NT2/D1 (cell line): Measurements from ENCODE around the gene P2RY14.

Experiments
- DNase-seq: peaks from one replicate; pipeline ENCODE4 v3.0.0-alpha.2; 2011; ENCODE audit warnings: low read depth, low spot score
- H3K27me3 ChIP-seq: 2 replicates; pipeline ENCODE4 v1.6.0; 2011; ENCODE audit warnings: mild to moderate bottlenecking; ENCODE audit not compliant: insufficient read length, insufficient read depth
- H3K36me3 ChIP-seq: 2 replicates; pipeline ENCODE4 v1.6.1; 2011; ENCODE audit warnings: mild to moderate bottlenecking, low read length, mixed read lengths; ENCODE audit not compliant: insufficient read depth, insufficient read length
- H3K4me1 ChIP-seq: 2 replicates; pipeline ENCODE4 v1.5.1; 2011; ENCODE audit not compliant: insufficient read depth, insufficient read length
- H3K4me3 ChIP-seq: 2 replicates; pipeline ENCODE4 v1.5.1; 2011; ENCODE audit warnings: low read depth; ENCODE audit not compliant: insufficient read length
- H3K9ac ChIP-seq: 2 replicates; pipeline ENCODE4 v1.6.0; 2011; ENCODE audit warnings: low read depth; ENCODE audit not compliant: insufficient read length
- H3K9me3 ChIP-seq: 2 replicates; pipeline ENCODE4 v1.5.1; 2011; ENCODE audit warnings: mild to moderate bottlenecking, low read length; ENCODE audit not compliant: insufficient read depth
- SUZ12 ChIP-seq: IDR thresholded peaks from 2 replicates; pipeline ENCODE4 v1.6.1; 2011; ENCODE audit not compliant: insufficient read length, insufficient read depth; ENCODE audit errors: extremely low read depth
- YY1 ChIP-seq: IDR thresholded peaks from 2 replicates; pipeline ENCODE4 v1.6.1; 2011; ENCODE audit not compliant: insufficient read length, insufficient read depth
- ZNF274 ChIP-seq: IDR thresholded peaks from 2 replicates; pipeline ENCODE4 v1.6.1; 2011; ENCODE audit warnings: mild to moderate bottlenecking, low read depth, low read length

The P2RY14 gene

DNA sequence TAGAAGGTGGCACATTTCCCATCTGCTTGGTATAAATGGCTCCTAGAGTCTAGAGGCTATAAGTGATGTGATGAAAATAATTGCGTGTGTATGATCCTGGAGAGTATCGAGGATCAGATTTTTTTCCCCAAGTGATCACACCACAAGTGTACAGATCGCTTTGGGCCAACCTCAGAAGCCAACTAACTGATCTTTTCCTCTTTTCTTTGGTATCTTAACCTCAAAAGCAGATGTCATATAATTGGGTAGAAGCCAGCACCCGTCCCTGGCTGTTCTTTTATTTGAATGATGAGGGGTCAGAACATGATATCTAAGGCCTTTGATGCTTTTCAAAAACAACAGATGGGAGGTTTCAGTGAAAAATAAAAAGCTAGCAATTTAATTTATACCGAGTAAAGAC is 3.3 kb downstream of the P2RY14 start:
- Histone ChIP-seq H3K36me3 (no peaks in the 10 kb centered on the region), H3K27me3 (no peaks in the 10 kb centered on the region), H3K9ac (no peak overlapping the region), H3K4me3 (no peak overlapping the region), H3K4me1 (no peaks in the 10 kb centered on the region), H3K9me3 (no peaks in the 10 kb centered on the region)
- DNase-seq = no peak
- TF ChIP-seq SUZ12 (no peak), ZNF274 (no peak), YY1 (no peak)

DNA sequence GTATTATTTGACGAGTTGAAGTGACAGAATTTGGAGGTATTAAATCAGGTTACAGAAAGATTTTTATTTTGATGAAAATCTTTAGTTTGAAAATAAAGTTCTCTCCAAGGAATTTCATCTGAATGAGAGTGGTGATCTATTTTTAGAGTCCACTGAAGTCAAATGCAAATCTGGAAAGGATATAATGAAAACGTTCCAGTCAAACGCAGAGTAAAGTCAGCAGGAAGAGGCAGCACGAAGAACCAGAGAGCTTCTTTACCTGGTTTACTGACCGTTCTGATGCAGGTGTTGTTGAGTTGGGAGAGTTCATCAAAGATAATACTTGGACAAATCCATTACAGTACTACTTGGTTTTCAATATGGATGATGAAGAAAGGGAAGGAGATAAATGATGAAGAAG is 8.7 kb downstream of the P2RY14 start:
- H3K4me1 ChIP-seq = no peaks in the 10 kb centered on the region
- H3K36me3 ChIP-seq = no peaks in the 10 kb centered on the region
- H3K27me3 ChIP-seq = no peaks in the 10 kb centered on the region
- no peaks in the 10 kb centered on the region for H3K9me3 ChIP-seq
- DNase-seq = no peak
- TF ChIP-seq YY1 = no peak
- no peak for TF ChIP-seq ZNF274
- no peak overlapping the region for H3K4me3 ChIP-seq
- no peak overlapping the region for H3K9ac ChIP-seq

GRCh38 chr3:151268267-151269235 is 9.8 kb downstream of the P2RY14 start:
- no peak overlapping the region for H3K4me3 ChIP-seq
- H3K9ac ChIP-seq = no peak overlapping the region
- no peaks in the 10 kb centered on the region for H3K4me1 ChIP-seq
- no peak for DNase-seq
- no peaks in the 10 kb centered on the region for H3K36me3 ChIP-seq
- no peaks in the 10 kb centered on the region for H3K9me3 ChIP-seq
- TF ChIP-seq YY1 (no peak), SUZ12 (no peak), ZNF274 (no peak)
- no peaks in the 10 kb centered on the region for H3K27me3 ChIP-seq

DNA sequence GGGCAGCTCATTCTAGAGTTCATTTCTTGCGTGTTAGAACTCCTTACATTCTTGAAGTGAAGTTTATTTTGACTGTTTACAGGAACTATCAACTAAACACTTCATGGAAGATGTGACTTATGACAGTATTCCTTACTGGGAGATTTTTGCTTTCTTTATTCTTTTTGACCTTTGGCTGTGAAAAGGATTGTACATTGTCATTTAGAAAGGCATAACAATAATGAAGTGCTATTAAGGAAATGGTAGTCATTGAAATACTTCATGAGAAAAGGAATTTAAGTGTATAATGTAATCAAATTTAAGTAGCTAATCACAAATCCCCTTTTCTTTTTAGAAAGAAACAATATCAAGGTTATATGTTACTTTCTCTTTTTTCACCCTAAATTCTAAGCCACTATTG is 11.3 kb downstream of the P2RY14 start:
- no peaks in the 10 kb centered on the region for H3K27me3 ChIP-seq
- no peaks in the 10 kb centered on the region for H3K36me3 ChIP-seq
- no peak overlapping the region for H3K4me3 ChIP-seq
- H3K9me3 ChIP-seq = no peaks in the 10 kb centered on the region
- H3K4me1 ChIP-seq = no peaks in the 10 kb centered on the region
- no peak for DNase-seq
- no peak overlapping the region for H3K9ac ChIP-seq
- TF ChIP-seq SUZ12 (no peak), ZNF274 (no peak)

GRCh38 chr3:151265866-151266265 is 12.5 kb downstream of the P2RY14 start:
- peak; percentile 63 for DNase-seq
- Histone ChIP-seq H3K4me1 (no peaks in the 10 kb centered on the region), H3K36me3 (no peaks in the 10 kb centered on the region)

DNA sequence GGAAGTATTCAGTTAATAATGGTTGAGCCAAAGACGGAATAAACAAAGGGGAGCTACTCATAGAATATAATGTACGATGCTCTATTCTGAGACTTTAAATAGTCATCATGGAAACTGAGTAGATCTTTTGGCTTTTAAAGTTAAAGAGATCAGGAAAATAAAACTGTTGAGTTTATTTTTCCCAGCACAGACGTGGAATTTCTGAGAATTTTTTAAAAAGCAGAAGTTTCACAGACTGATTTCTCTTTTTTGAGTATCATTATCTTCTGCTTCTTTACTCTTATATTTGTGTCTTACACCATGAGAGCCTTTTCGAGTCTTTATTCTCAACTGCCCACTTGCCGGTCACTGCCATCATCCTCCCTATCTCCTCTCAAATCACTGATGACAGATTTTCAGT is 13.2 kb downstream of the P2RY14 start:
- Histone ChIP-seq H3K27me3 (no peaks in the 10 kb centered on the region), H3K9me3 (no peaks in the 10 kb centered on the region), H3K9ac (no peak overlapping the region), H3K4me1 (no peaks in the 10 kb centered on the region), H3K36me3 (no peaks in the 10 kb centered on the region), H3K4me3 (no peak overlapping the region)
- TF ChIP-seq SUZ12 (no peak), YY1 (no peak), ZNF274 (no peak)
- no peak for DNase-seq

More at GRCh38 chr3:151265866-151266265, 12.5 kb downstream of the P2RY14 start:
- Histone ChIP-seq H3K27me3 (no peaks in the 10 kb centered on the region), H3K9me3 (no peaks in the 10 kb centered on the region), H3K9ac (no peak overlapping the region), H3K4me3 (no peak overlapping the region)
- TF ChIP-seq SUZ12 (no peak), YY1 (no peak), ZNF274 (no peak)

GRCh38 chr3:151264605-151265004 is 13.7 kb downstream of the P2RY14 start:
- Histone ChIP-seq H3K9me3 (no peaks in the 10 kb centered on the region), H3K36me3 (no peaks in the 10 kb centered on the region), H3K9ac (no peak overlapping the region), H3K4me3 (no peak overlapping the region), H3K27me3 (no peaks in the 10 kb centered on the region), H3K4me1 (no peaks in the 10 kb centered on the region)
- DNase-seq = no peak
- TF ChIP-seq SUZ12 (no peak), ZNF274 (no peak), YY1 (no peak)
